Activated CD4-positive, alpha-beta memory T cell treated with anti-CD3 and anti-CD28 coated beads for 36 hours (primary cell): Measurements from ENCODE around the gene MUC16. TPM values are rescaled to one million over a fixed set of nuclear protein-coding genes. Genes with fewer than 3 reads are reported as not detected.

Source experiments
- CTCF ChIA-PET: fragments of 350-600 bp; sonication (Branson Sonifier 250); formaldehyde crosslinking; loops from one replicate; lab custom pipeline; 2021; ENCODE audit warnings: antibody characterized with exemption, inconsistent platforms; lab: Charles Lee
- POLR2A ChIA-PET: fragments of 350-600 bp; sonication (Branson Sonifier 250); formaldehyde crosslinking; loops from one replicate; lab custom pipeline; 2021; ENCODE audit warnings: antibody characterized with exemption; lab: Charles Lee
- DNase-seq: peaks from one replicate; pipeline ENCODE4 v3.0.0-alpha.2; 2020
- H3K27ac Mint-ChIP-seq: one replicate; pipeline ENCODE4 v1.8.0; 2021; ENCODE audit warnings: mixed read lengths
- H3K27me3 Mint-ChIP-seq: one replicate; pipeline ENCODE4 v1.8.0; 2021; ENCODE audit warnings: mixed read lengths
- H3K36me3 Mint-ChIP-seq: one replicate; pipeline ENCODE4 v1.8.0; 2021; ENCODE audit warnings: mixed read lengths
- H3K4me1 Mint-ChIP-seq: one replicate; pipeline ENCODE4 v1.8.0; 2021; ENCODE audit warnings: low read depth, mixed read lengths
- H3K4me3 Mint-ChIP-seq: one replicate; pipeline ENCODE4 v1.8.0; 2021; ENCODE audit warnings: mild to moderate bottlenecking, mixed read lengths
- H3K9me3 Mint-ChIP-seq: one replicate; pipeline ENCODE4 v1.8.0; 2021; ENCODE audit warnings: mixed read lengths
- intact Hi-C: fragments of 100-400 bp; cut with micrococcal nuclease; formaldehyde crosslinking; loops from one replicate; pipeline ENCODE4 v1.15.1; 2023
- total RNA-seq, 2 experiments: library from RNA; stranded (reverse); gene quantifications; one replicate each; pipeline ENCODE4 v1.2.3, GENCODE V29; 2021

Gene MUC16
- total RNA-seq, 2 experiments from 2014 or later: not detected

- intact Hi-C loops: no loop called here
- H3K4me3 Mint-ChIP-seq: no peak overlapping the region
- no peak overlapping the region for H3K27ac Mint-ChIP-seq
- POLR2A ChIA-PET: no interaction called here
- H3K27me3 Mint-ChIP-seq: peaks cover 15% of the 10 kb centered on the region
- no peaks in the 10 kb centered on the region for H3K36me3 Mint-ChIP-seq
- H3K9me3 Mint-ChIP-seq: no peaks in the 10 kb centered on the region
- H3K4me1 Mint-ChIP-seq: no peaks in the 10 kb centered on the region
- DNase-seq: no peak
- CTCF ChIA-PET: no interaction called here
These were observed 29.9 kb upstream of the MUC16 start for GRCh38 chr19:9040131-9040530.

DNA sequence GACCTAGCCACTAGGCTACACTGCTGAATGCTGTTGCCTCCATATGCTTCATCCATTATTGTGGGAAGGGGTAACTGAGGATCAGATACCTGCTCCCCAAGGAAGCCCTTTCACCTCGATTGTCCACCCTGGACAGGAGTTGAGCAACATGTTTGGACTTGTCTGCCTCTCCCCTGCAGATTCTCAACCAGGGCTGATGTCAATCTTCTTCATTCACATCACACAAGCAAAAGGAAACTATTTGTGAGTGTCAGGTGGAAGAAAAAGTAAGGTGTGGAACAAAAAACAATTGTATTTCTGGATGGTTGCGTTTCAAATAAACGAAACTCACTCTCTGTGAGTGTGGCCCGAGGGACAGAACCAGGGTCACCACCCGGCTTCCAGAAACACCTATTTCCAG lies 29.5 kb upstream of the MUC16 start:
- Mint-ChIP-seq H3K27me3 (peaks cover 12% of the 10 kb centered on the region), H3K27ac (no peak overlapping the region), H3K4me3 (no peak overlapping the region), H3K4me1 (no peaks in the 10 kb centered on the region), H3K36me3 (no peaks in the 10 kb centered on the region), H3K9me3 (no peaks in the 10 kb centered on the region)
- intact Hi-C loops: no loop called here
- ChIA-PET CTCF (no interaction called here), POLR2A (no interaction called here)
- no peak for DNase-seq

DNA sequence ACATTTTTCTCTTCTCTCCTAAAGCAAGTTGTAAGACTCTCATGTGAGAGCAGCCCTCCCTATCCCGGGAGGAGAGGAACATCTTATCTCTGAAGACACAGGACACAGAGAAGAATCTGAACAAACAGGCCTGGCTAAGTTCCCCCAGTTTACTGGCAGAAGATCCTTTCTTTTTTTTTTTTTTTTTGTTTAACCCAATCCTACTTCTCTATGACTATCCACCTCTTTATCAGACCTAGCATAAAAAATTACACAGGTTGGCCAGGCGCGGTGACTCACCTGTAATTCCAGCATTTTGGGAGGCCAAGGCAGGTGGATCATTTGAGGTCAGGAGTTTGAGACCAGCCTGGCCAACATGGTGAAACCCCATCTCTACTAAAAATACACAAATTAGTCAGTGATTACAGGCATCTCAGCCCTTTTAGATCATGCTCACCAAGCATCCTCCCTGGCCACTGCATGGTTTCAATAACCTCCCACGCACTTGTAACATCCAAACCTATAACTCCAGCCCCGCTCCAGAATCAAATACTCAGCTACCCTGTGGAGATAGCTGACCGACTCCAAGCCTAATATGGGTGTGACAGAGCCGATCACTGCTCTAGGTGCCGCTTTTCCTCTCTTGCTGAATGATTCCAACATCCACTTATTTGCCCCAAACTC lies 27.3 kb upstream of the MUC16 start:
- Mint-ChIP-seq H3K9me3 (no peaks in the 10 kb centered on the region), H3K27ac (no peak overlapping the region), H3K36me3 (no peaks in the 10 kb centered on the region), H3K4me3 (no peak overlapping the region), H3K4me1 (no peaks in the 10 kb centered on the region), H3K27me3 (peaks cover 10% of the 10 kb centered on the region)
- DNase-seq: no peak
- ChIA-PET CTCF (no interaction called here), POLR2A (no interaction called here)
- intact Hi-C loops: no loop called here

DNA sequence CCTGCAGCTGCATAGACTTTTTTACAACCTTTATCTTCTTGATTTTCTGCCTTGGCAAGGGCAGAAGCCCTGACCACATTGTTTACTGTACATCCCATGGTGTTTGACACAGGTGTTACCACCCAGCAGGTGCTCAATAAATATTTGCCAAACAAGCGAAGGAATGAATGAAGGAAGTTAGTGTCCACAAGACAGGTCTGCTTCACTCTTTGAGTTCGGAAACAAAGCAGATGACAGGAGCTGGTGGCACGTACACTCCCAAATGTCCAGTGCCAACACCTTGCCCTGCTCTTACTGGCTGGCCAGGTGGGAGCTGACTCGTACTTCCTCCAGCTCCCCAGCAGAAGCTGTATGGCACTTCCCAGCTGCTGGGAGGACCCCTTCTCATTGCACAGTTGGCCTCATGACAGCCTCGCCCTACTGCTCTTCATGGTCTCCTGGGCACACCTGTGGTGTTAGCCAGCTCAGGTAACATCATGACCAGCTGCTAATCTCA lies 22.0 kb upstream of the MUC16 start:
- Mint-ChIP-seq H3K27me3 (peaks cover 8% of the 10 kb centered on the region), H3K27ac (no peak overlapping the region), H3K4me3 (no peak overlapping the region), H3K4me1 (no peaks in the 10 kb centered on the region), H3K36me3 (no peaks in the 10 kb centered on the region), H3K9me3 (no peaks in the 10 kb centered on the region)
- intact Hi-C loops: no loop called here
- CTCF ChIA-PET: interaction anchor here (0.7 kb wide), 1 partner anchor 376 kb away, joined by 3 read pairs; no protein-coding TSS in a partner anchor
- no peak for DNase-seq
- POLR2A ChIA-PET: no interaction called here

- CTCF ChIA-PET: no interaction called here
These were observed 8.1 kb upstream of the MUC16 start for GRCh38 chr19:9018163-9018875.

DNA sequence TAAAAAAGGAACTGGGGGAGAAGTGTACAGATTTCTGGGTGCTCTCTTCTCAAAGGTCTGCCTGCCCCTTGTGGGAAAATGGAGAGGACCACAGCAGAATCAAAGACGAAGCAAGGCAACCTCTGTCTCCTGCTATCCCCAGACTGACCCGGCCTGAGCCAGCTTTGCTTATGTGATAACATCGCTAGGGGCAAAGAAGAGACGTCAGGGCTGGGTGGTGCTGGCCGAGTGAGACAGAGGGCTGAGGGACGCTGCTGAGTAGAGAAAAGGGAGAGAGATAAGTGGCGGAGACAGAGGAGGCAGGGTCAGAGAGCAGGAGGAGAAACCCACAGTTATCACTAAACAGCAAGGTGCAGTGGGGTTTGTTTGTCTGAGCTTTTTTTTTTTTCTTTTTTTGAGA lies 4.6 kb upstream of the MUC16 start:
- H3K36me3 Mint-ChIP-seq: no peaks in the 10 kb centered on the region
- H3K4me3 Mint-ChIP-seq: no peak overlapping the region

More at GRCh38 chr19:9018163-9018875, 8.1 kb upstream of the MUC16 start:
- Mint-ChIP-seq H3K27ac (no peak overlapping the region), H3K36me3 (no peaks in the 10 kb centered on the region), H3K4me3 (no peak overlapping the region), H3K9me3 (no peaks in the 10 kb centered on the region), H3K4me1 (no peaks in the 10 kb centered on the region), H3K27me3 (peaks cover 4% of the 10 kb centered on the region)
- DNase-seq: no peak
- intact Hi-C loops: no loop called here
- POLR2A ChIA-PET: no interaction called here

DNA sequence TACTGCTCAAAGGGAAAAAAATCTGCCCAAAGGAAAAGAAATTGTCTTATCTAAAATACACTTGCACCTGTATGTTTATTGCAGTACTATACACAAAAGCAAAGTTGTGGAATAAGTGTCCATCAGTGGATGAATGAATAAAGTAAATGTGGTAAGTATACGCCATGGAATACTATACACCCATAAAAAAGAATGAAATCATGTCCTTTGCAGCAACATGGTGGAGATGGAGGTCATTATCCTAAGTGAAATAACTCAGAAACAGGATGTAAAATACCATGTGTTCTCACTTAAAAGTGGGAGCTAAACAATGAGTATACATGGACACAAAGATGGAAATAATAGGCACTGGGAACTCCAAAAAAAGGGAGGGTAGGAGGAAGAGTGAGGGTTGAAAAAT lies 3.8 kb upstream of the MUC16 start:
- H3K4me3 Mint-ChIP-seq: no peak overlapping the region

More for the DNA sequence above, 4.6 kb upstream of the MUC16 start:
- no peak for DNase-seq
- ChIA-PET POLR2A (no interaction called here), CTCF (no interaction called here)
- intact Hi-C loops: no loop called here
- no peak overlapping the region for H3K27ac Mint-ChIP-seq
- H3K4me1 Mint-ChIP-seq: no peaks in the 10 kb centered on the region
- H3K27me3 Mint-ChIP-seq: peaks cover 4% of the 10 kb centered on the region
- H3K9me3 Mint-ChIP-seq: no peaks in the 10 kb centered on the region

GRCh38 chr19:9011875-9012274 lies 1.7 kb upstream of the MUC16 start:
- Mint-ChIP-seq H3K36me3 (no peaks in the 10 kb centered on the region), H3K9me3 (no peaks in the 10 kb centered on the region), H3K4me1 (no peaks in the 10 kb centered on the region), H3K4me3 (no peak overlapping the region), H3K27ac (no peak overlapping the region), H3K27me3 (peaks cover 4% of the 10 kb centered on the region)
- ChIA-PET CTCF (no interaction called here), POLR2A (no interaction called here)
- no peak for DNase-seq
- intact Hi-C loops: no loop called here

More for the DNA sequence above, 3.8 kb upstream of the MUC16 start:
- Mint-ChIP-seq H3K27me3 (peaks cover 4% of the 10 kb centered on the region), H3K27ac (no peak overlapping the region), H3K4me1 (no peaks in the 10 kb centered on the region), H3K9me3 (no peaks in the 10 kb centered on the region), H3K36me3 (no peaks in the 10 kb centered on the region)
- intact Hi-C loops: no loop called here
- ChIA-PET POLR2A (no interaction called here), CTCF (no interaction called here)
- no peak for DNase-seq

DNA sequence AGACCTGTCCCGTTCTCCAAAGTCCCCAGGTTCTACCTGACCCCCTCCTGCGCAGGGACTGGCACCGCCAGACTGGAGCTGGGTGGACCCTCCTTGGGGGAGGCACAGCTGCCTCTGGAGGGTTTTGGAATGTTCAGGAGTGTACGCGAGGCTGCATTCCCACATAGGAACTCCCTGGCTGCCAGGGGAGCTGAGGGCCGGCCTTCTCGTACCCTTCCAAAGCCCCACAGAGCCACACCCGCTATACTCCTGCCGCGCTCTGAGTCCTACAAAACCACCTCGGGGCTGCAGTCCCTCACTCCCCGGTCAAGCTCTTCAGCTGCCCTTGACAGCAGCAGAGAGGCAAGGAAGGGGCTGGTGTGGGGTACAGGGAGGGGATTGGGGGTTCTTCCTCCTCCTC lies 484 bp upstream of the MUC16 start:
- ChIA-PET CTCF (no interaction called here), POLR2A (no interaction called here)
- Mint-ChIP-seq H3K9me3 (no peaks in the 10 kb centered on the region), H3K27ac (no peak overlapping the region), H3K4me3 (no peak overlapping the region), H3K36me3 (no peaks in the 10 kb centered on the region), H3K4me1 (no peaks in the 10 kb centered on the region), H3K27me3 (peaks cover 4% of the 10 kb centered on the region)
- no peak for DNase-seq
- intact Hi-C loops: no loop called here

DNA sequence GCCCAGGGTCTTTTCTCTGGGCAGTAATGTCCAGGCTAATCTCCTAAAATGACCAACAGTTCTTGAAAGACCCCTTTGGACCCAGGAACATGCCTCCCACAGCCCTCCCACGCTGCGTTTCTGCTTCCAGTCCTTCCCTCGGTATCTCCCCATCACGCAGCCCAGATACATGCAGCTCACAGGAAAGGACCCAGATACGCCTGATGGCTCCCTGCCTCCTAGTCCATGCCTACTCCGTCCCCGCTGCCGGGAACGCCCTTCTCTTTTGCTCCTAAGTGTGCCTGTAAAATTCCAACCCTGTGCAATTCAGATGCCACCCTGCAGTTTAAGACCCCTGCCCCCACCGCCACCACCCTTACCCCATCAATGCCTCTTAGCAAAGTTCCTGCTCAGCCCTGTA lies 778 bp downstream of the MUC16 start:
- no peaks in the 10 kb centered on the region for H3K9me3 Mint-ChIP-seq
- CTCF ChIA-PET: no interaction called here
- H3K36me3 Mint-ChIP-seq: no peaks in the 10 kb centered on the region
- H3K4me1 Mint-ChIP-seq: no peaks in the 10 kb centered on the region
- intact Hi-C loops: no loop called here
- no peak for DNase-seq
- H3K27ac Mint-ChIP-seq: no peak overlapping the region
- POLR2A ChIA-PET: no interaction called here
- H3K27me3 Mint-ChIP-seq: peaks cover 4% of the 10 kb centered on the region
- no peak overlapping the region for H3K4me3 Mint-ChIP-seq

- POLR2A ChIA-PET: no interaction called here
- intact Hi-C loops: no loop called here
- no peak for DNase-seq
- no peaks in the 10 kb centered on the region for H3K4me1 Mint-ChIP-seq
- CTCF ChIA-PET: no interaction called here
- peaks cover 4% of the 10 kb centered on the region for H3K27me3 Mint-ChIP-seq
- H3K4me3 Mint-ChIP-seq: no peak overlapping the region
- no peak overlapping the region for H3K27ac Mint-ChIP-seq
- H3K36me3 Mint-ChIP-seq: no peaks in the 10 kb centered on the region
- no peaks in the 10 kb centered on the region for H3K9me3 Mint-ChIP-seq
These were observed 1.5 kb downstream of the MUC16 start for GRCh38 chr19:9008667-9009066.

DNA sequence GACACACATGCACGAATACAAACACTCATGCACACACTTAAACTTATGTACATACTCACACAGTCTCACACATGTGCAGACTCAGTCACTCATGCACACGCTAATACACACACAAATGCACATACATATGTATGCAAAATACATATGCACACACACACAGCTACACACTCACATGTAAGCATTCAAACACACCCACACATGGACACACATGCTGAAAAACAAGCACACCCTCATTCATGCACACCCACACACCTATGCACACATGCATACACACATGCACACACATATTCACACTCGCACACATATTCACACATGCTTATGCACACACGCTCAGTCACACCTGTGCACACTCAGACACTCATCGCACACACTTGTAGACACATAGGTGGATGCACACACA lies 9.3 kb downstream of the MUC16 start:
- peaks cover 3% of the 10 kb centered on the region for H3K36me3 Mint-ChIP-seq
- H3K4me1 Mint-ChIP-seq: no peaks in the 10 kb centered on the region
- no peak overlapping the region for H3K4me3 Mint-ChIP-seq
- DNase-seq: no peak
- intact Hi-C loops: no loop called here
- H3K27ac Mint-ChIP-seq: no peak overlapping the region
- H3K27me3 Mint-ChIP-seq: peaks cover 10% of the 10 kb centered on the region
- POLR2A ChIA-PET: no interaction called here
- CTCF ChIA-PET: no interaction called here
- no peaks in the 10 kb centered on the region for H3K9me3 Mint-ChIP-seq
